Neuron (in vitro differentiated cells): ENCODE results near the gene SPTLC3.

Experiments used
- H2AFZ ChIP-seq: one replicate; pipeline ENCODE4 v1.6.1; 2013; ENCODE audit warnings: low read depth, mild to moderate bottlenecking, inconsistent platforms, low read length, moderate library complexity
- H3K27me3 ChIP-seq: one replicate; pipeline ENCODE4 v1.6.1; 2013; ENCODE audit warnings: low read length; ENCODE audit not compliant: insufficient read depth
- H3K36me3 ChIP-seq: one replicate; pipeline ENCODE4 v1.6.1; 2013; ENCODE audit warnings: low read length; ENCODE audit not compliant: insufficient read depth
- H3K4me1 ChIP-seq: one replicate; pipeline ENCODE4 v1.6.1; 2013; ENCODE audit warnings: low read length; ENCODE audit not compliant: insufficient read depth
- H3K4me3 ChIP-seq: 2 replicates; pipeline ENCODE4 v1.5.1; 2013; ENCODE audit warnings: mild to moderate bottlenecking, low read length, moderate library complexity
- H3K9me3 ChIP-seq: one replicate; pipeline ENCODE4 v1.6.1; 2013; ENCODE audit warnings: low read length

Gene SPTLC3

GRCh38 chr20:13059398-13060136 lies 50.8 kb downstream of the SPTLC3 start:
- Histone ChIP-seq H3K9me3 (no peaks in the 10 kb centered on the region), H3K4me3 (no peak overlapping the region), H2AFZ (no peak overlapping the region), H3K27me3 (no peaks in the 10 kb centered on the region), H3K36me3 (no peaks in the 10 kb centered on the region), H3K4me1 (no peaks in the 10 kb centered on the region)

- no peak overlapping the region for H3K4me3 ChIP-seq
- no peaks in the 10 kb centered on the region for H3K27me3 ChIP-seq
- no peaks in the 10 kb centered on the region for H3K9me3 ChIP-seq
- no peaks in the 10 kb centered on the region for H3K4me1 ChIP-seq
- H3K36me3 ChIP-seq: no peaks in the 10 kb centered on the region
- no peak overlapping the region for H2AFZ ChIP-seq
Measured at GRCh38 chr20:13060327-13060726, 51.6 kb downstream of the SPTLC3 start.

- Histone ChIP-seq H3K4me3 (no peak overlapping the region), H3K9me3 (no peaks in the 10 kb centered on the region), H3K36me3 (no peaks in the 10 kb centered on the region), H3K27me3 (no peaks in the 10 kb centered on the region), H2AFZ (no peak overlapping the region), H3K4me1 (no peaks in the 10 kb centered on the region)
Measured at GRCh38 chr20:13061381-13061780, 52.6 kb downstream of the SPTLC3 start.

GRCh38 chr20:13062789-13063188 lies 54.0 kb downstream of the SPTLC3 start:
- H3K4me3 ChIP-seq: no peak overlapping the region
- no peaks in the 10 kb centered on the region for H3K4me1 ChIP-seq
- no peaks in the 10 kb centered on the region for H3K27me3 ChIP-seq
- no peaks in the 10 kb centered on the region for H3K36me3 ChIP-seq
- H3K9me3 ChIP-seq: no peaks in the 10 kb centered on the region
- H2AFZ ChIP-seq: no peak overlapping the region

- Histone ChIP-seq H3K4me1 (no peaks in the 10 kb centered on the region), H3K4me3 (no peak overlapping the region), H3K9me3 (no peaks in the 10 kb centered on the region), H3K36me3 (no peaks in the 10 kb centered on the region), H2AFZ (no peak overlapping the region), H3K27me3 (no peaks in the 10 kb centered on the region)
Measured at GRCh38 chr20:13068336-13068735, 59.6 kb downstream of the SPTLC3 start.

- Histone ChIP-seq H3K27me3 (no peaks in the 10 kb centered on the region), H3K36me3 (no peaks in the 10 kb centered on the region), H2AFZ (no peak overlapping the region), H3K4me1 (no peaks in the 10 kb centered on the region), H3K9me3 (no peaks in the 10 kb centered on the region), H3K4me3 (no peak overlapping the region)
Measured at GRCh38 chr20:13081877-13082276, 73.1 kb downstream of the SPTLC3 start.

- Histone ChIP-seq H2AFZ (no peak overlapping the region), H3K27me3 (no peaks in the 10 kb centered on the region), H3K9me3 (no peaks in the 10 kb centered on the region), H3K4me1 (no peaks in the 10 kb centered on the region), H3K4me3 (no peak overlapping the region), H3K36me3 (no peaks in the 10 kb centered on the region)
Measured at GRCh38 chr20:13082378-13082777, 73.6 kb downstream of the SPTLC3 start.

- no peaks in the 10 kb centered on the region for H3K4me1 ChIP-seq
- H3K4me3 ChIP-seq: no peak overlapping the region
- H3K36me3 ChIP-seq: no peaks in the 10 kb centered on the region
- H2AFZ ChIP-seq: no peak overlapping the region
- no peaks in the 10 kb centered on the region for H3K9me3 ChIP-seq
- H3K27me3 ChIP-seq: no peaks in the 10 kb centered on the region
Measured at GRCh38 chr20:13085275-13085674, 76.5 kb downstream of the SPTLC3 start.

- Histone ChIP-seq H3K4me3 (no peak overlapping the region), H2AFZ (no peak overlapping the region), H3K9me3 (no peaks in the 10 kb centered on the region), H3K4me1 (no peaks in the 10 kb centered on the region), H3K27me3 (no peaks in the 10 kb centered on the region), H3K36me3 (no peaks in the 10 kb centered on the region)
Measured at GRCh38 chr20:13089950-13090469, 81.2 kb downstream of the SPTLC3 start.

GRCh38 chr20:13092111-13092510 lies 83.3 kb downstream of the SPTLC3 start:
- H2AFZ ChIP-seq: no peak overlapping the region

GRCh38 chr20:13094976-13095375 lies 86.2 kb downstream of the SPTLC3 start:
- no peaks in the 10 kb centered on the region for H3K36me3 ChIP-seq
- H2AFZ ChIP-seq: no peak overlapping the region
- H3K9me3 ChIP-seq: no peaks in the 10 kb centered on the region
- peaks cover 8% of the 10 kb centered on the region for H3K4me1 ChIP-seq
- no peak overlapping the region for H3K4me3 ChIP-seq
- H3K27me3 ChIP-seq: no peaks in the 10 kb centered on the region

More at GRCh38 chr20:13092111-13092510, 83.3 kb downstream of the SPTLC3 start:
- Histone ChIP-seq H3K4me1 (peaks cover 3% of the 10 kb centered on the region), H3K27me3 (no peaks in the 10 kb centered on the region), H3K9me3 (no peaks in the 10 kb centered on the region), H3K36me3 (no peaks in the 10 kb centered on the region), H3K4me3 (no peak overlapping the region)

- H3K9me3 ChIP-seq: no peaks in the 10 kb centered on the region
- no peaks in the 10 kb centered on the region for H3K27me3 ChIP-seq
- H2AFZ ChIP-seq: no peak overlapping the region
Measured at GRCh38 chr20:13098720-13099355, 90.1 kb downstream of the SPTLC3 start.

GRCh38 chr20:13099676-13100075 lies 90.9 kb downstream of the SPTLC3 start:
- Histone ChIP-seq H3K9me3 (no peaks in the 10 kb centered on the region), H3K36me3 (no peaks in the 10 kb centered on the region), H3K4me3 (no peak overlapping the region), H3K27me3 (no peaks in the 10 kb centered on the region), H2AFZ (no peak overlapping the region), H3K4me1 (peaks cover 11% of the 10 kb centered on the region)

More at GRCh38 chr20:13098720-13099355, 90.1 kb downstream of the SPTLC3 start:
- Histone ChIP-seq H3K4me3 (no peak overlapping the region), H3K36me3 (no peaks in the 10 kb centered on the region), H3K4me1 (peaks cover 11% of the 10 kb centered on the region)
